Pulmonary artery endothelial cell (primary cell): ENCODE data around the gene CORO2A. TPM values are rescaled to one million over a fixed set of nuclear protein-coding genes. Genes with fewer than 3 reads are reported as not detected.
A peak's percentile ranks its signal among the peaks of the same experiment; 100 is the strongest.

Experiments
- DNase-seq: peaks from one replicate; pipeline ENCODE4 v3.0.0-alpha.2; 2011; ENCODE audit warnings: low read depth, low spot score
- total RNA-seq: library from RNA; depleted of rRNA; stranded (reverse); fragments of >200 nt; gene quantifications from 2 replicates; pipeline ENCODE4 v1.2.3, GENCODE V29; 2014

The CORO2A gene
- 0.26 and 0.49 TPM in 2 replicates for total RNA-seq

GRCh38 chr9:98192503-98193335 is at the start of gene CORO2A:
TSS of gene CORO2A (minus strand) at chr9:98192637. CDS start at chr9:98157660, 34,977 bp downstream.
- DNase-seq: peak; percentile 15

GRCh38 chr9:98241357-98242300 is 49.2 kb upstream of the CORO2A start:
- DNase-seq: no peak

- no peak for DNase-seq
These were observed 48.0 kb upstream of the CORO2A start for GRCh38 chr9:98240475-98240874.

GRCh38 chr9:98236901-98237487 is 44.6 kb upstream of the CORO2A start:
- DNase-seq: no peak

GRCh38 chr9:98235126-98235525 is 42.7 kb upstream of the CORO2A start:
- no peak for DNase-seq

- no peak for DNase-seq
These were observed 41.9 kb upstream of the CORO2A start for GRCh38 chr9:98234245-98234825.

GRCh38 chr9:98232926-98233325 is 40.5 kb upstream of the CORO2A start:
- no peak for DNase-seq

- no peak for DNase-seq
These were observed 39.5 kb upstream of the CORO2A start for GRCh38 chr9:98231770-98232478.

GRCh38 chr9:98230789-98231188 is 38.4 kb upstream of the CORO2A start:
- DNase-seq: no peak

GRCh38 chr9:98230304-98230703 is 37.9 kb upstream of the CORO2A start:
- DNase-seq: no peak

- DNase-seq: no peak
These were observed 37.2 kb upstream of the CORO2A start for GRCh38 chr9:98229620-98230019.

GRCh38 chr9:98229090-98229395 is 36.6 kb upstream of the CORO2A start:
- no peak for DNase-seq

GRCh38 chr9:98228392-98229089 is 36.1 kb upstream of the CORO2A start:
- no peak for DNase-seq

GRCh38 chr9:98227883-98228282 is 35.4 kb upstream of the CORO2A start:
- no peak for DNase-seq

GRCh38 chr9:98226957-98227356 is 34.5 kb upstream of the CORO2A start:
- no peak for DNase-seq

- DNase-seq: no peak
These were observed 34.1 kb upstream of the CORO2A start for GRCh38 chr9:98226516-98226915.

- DNase-seq: no peak
These were observed 32.6 kb upstream of the CORO2A start for GRCh38 chr9:98225015-98225442.

GRCh38 chr9:98222885-98223691 is 30.7 kb upstream of the CORO2A start:
- DNase-seq: no peak

- DNase-seq: no peak
These were observed 28.5 kb upstream of the CORO2A start for GRCh38 chr9:98220911-98221310.
